Lung (tissue), 12 donors: ENCODE data around the gene DNMT3A. TPM values are rescaled to one million over a fixed set of nuclear protein-coding genes. Genes with fewer than 3 reads are reported as not detected.

Experiments
- ATAC-seq: fragments of 200-7000 bp; cut with Tn5 transposase; one replicate; pipeline ENCODE4 v1.9.1; 2020; ENCODE audit warnings: moderate number of reproducible peaks; ENCODE audit not compliant: insufficient read depth, low FRiP score
- DNase-seq, 3 donors: peaks; one replicate each; pipeline ENCODE4 v3.0.0-alpha.2; 2013 to 2017
- H3K27ac ChIP-seq, 2 donors: one replicate each; pipeline ENCODE4 v1.5.1; 2013; ENCODE audit warnings: mild to moderate bottlenecking in 2 of 2, moderate library complexity in 2 of 2, control low read depth in 1 of 2, inconsistent platforms in 1 of 2, low read depth in 1 of 2, low read length in 1 of 2
- H3K27me3 ChIP-seq, 3 donors: one replicate each; pipeline ENCODE4 v1.5.1; 2013; ENCODE audit warnings: low read length in 2 of 3; ENCODE audit not compliant: control insufficient read depth in 3 of 3, insufficient read depth in 3 of 3
- H3K36me3 ChIP-seq, 4 donors: one replicate each; pipeline ENCODE4 v1.5.1; 2013; ENCODE audit warnings: low read length in 4 of 4, mild to moderate bottlenecking in 1 of 4, moderate library complexity in 1 of 4; ENCODE audit not compliant: control insufficient read depth in 4 of 4, insufficient read depth in 4 of 4
- H3K4me1 ChIP-seq, 5 donors: one replicate each; pipeline ENCODE4 v1.5.1; 2013; ENCODE audit warnings: low read length in 5 of 5, mild to moderate bottlenecking in 2 of 5, moderate library complexity in 1 of 5; ENCODE audit not compliant: control insufficient read depth in 5 of 5, insufficient read depth in 5 of 5
- H3K4me3 ChIP-seq: one replicate; pipeline ENCODE4 v1.5.1; 2013; ENCODE audit warnings: mild to moderate bottlenecking, control low read depth, moderate library complexity
- H3K9ac ChIP-seq, 2 donors: one replicate each; pipeline ENCODE4 v1.5.1; 2013; ENCODE audit warnings: low read length in 2 of 2, control low read depth in 1 of 2; ENCODE audit not compliant: insufficient read depth in 1 of 2
- H3K9me3 ChIP-seq, 4 donors: one replicate each; pipeline ENCODE4 v1.5.1; 2013; ENCODE audit warnings: low read length in 3 of 4, mild to moderate bottlenecking in 1 of 4, moderate library complexity in 1 of 4; ENCODE audit not compliant: control insufficient read depth in 4 of 4, insufficient read depth in 3 of 4
- CTCF ChIP-seq: IDR thresholded peaks from 2 replicates; pipeline ENCODE4 v1.5.1; 2012; ENCODE audit warnings: mild to moderate bottlenecking; ENCODE audit errors: control extremely low read depth, extremely low read depth
- WGBS, 2 donors: extraction: QIAGEN DNeasy Blood & Tissue Kit; methylation state at CpG; one replicate each; pipeline ENCODE4 v1.1.7; 2013; 5-methylcytosine and 5-hydroxymethylcytosine counted together
- polyA plus RNA-seq, 2 donors: library from polyadenylated mRNA; stranded (reverse); fragments of 200-250 nt; gene quantifications; one replicate each; pipeline ENCODE4 v1.2.1, GENCODE V29; 2013
- total RNA-seq, 2 donors: library from RNA; depleted of rRNA in 1 of 2; stranded (reverse); fragments of >200 nt in 1 of 2; gene quantifications; one replicate each; pipeline ENCODE4 v1.2.1, GENCODE V29; 2014 to 2021
- donor health status: control.
- donor health status: control.
- donor health status: Bipolar disorder and iron deficiency.
- donor health status: healthy.
- donor health status: DM: yes; HTN: yes; CAD: no.

Gene DNMT3A
- total and polyA plus RNA-seq, 4 donors = 9.2 to 61.0 (median 26.9) TPM

GRCh38 chr2:25309402-25309801 is 32.3 kb downstream of the DNMT3A start:
- TF ChIP-seq CTCF = peak; percentile 21
- Histone ChIP-seq H3K36me3 (peaks cover 2 to 35% (median 25%) of the 10 kb centered on the region in 4 donors), H3K4me1 (peaks cover 0 to 21% (median 15%) of the 10 kb centered on the region in 5 donors), H3K27ac (no peak overlapping the region), H3K9ac (no peak overlapping the region), H3K4me3 (no peak overlapping the region), H3K9me3 (no peaks in the 10 kb centered on the region), H3K27me3 (no peaks in the 10 kb centered on the region)
- 74 to 75% methylated on average over 10 of the region's 10 CpGs for WGBS, 2 donors
- DNase-seq (peak; percentile 51 to 66 (median 63)), ATAC-seq (no peak)

- Histone ChIP-seq H3K27me3 (no peaks in the 10 kb centered on the region), H3K9ac (no peak overlapping the region), H3K36me3 (peaks cover 2 to 35% (median 25%) of the 10 kb centered on the region in 4 donors), H3K27ac (no peak overlapping the region), H3K4me1 (peaks cover 0 to 21% (median 12%) of the 10 kb centered on the region in 5 donors), H3K4me3 (no peak overlapping the region), H3K9me3 (no peaks in the 10 kb centered on the region)
- 85 to 96% methylated on average over 6 of the region's 6 CpGs for WGBS, 2 donors
- ATAC-seq = no peak
- no peak for TF ChIP-seq CTCF
- no peak for DNase-seq
Observed at GRCh38 chr2:25308599-25308998, 33.1 kb downstream of the DNMT3A start.

GRCh38 chr2:25307949-25308557 is 33.7 kb downstream of the DNMT3A start:
- peaks cover 2 to 40% (median 22%) of the 10 kb centered on the region in 4 donors for H3K36me3 ChIP-seq
- H3K27me3 ChIP-seq = no peaks in the 10 kb centered on the region
- H3K27ac ChIP-seq = no peak overlapping the region
- H3K4me1 ChIP-seq = peaks cover 0 to 25% (median 12%) of the 10 kb centered on the region in 5 donors
- WGBS, 2 donors = 83 to 88% methylated on average over 7 of the region's 7 CpGs
- no peak for DNase-seq
- H3K9me3 ChIP-seq = no peaks in the 10 kb centered on the region
- ATAC-seq = no peak
- no peak for TF ChIP-seq CTCF
- no peak overlapping the region for H3K4me3 ChIP-seq
- H3K9ac ChIP-seq = no peak overlapping the region
